GM12873 (cell line): ENCODE results near the gene ITLN1.

Experiments
- TF ChIP-seq, protein P1 (sequence below): IDR thresholded peaks from 2 replicates; pipeline ENCODE4 v1.5.1; 2012; ENCODE audit warnings: low read depth, mild to moderate bottlenecking, moderate library complexity, low read length, control low read depth; ENCODE audit not compliant: insufficient read depth; ENCODE audit errors: missing control alignments

ITLN1 gene

GRCh38 chr1:160868141-160868540, 16.8 kb downstream of the ITLN1 start:
- TF ChIP-seq, protein P1, sequence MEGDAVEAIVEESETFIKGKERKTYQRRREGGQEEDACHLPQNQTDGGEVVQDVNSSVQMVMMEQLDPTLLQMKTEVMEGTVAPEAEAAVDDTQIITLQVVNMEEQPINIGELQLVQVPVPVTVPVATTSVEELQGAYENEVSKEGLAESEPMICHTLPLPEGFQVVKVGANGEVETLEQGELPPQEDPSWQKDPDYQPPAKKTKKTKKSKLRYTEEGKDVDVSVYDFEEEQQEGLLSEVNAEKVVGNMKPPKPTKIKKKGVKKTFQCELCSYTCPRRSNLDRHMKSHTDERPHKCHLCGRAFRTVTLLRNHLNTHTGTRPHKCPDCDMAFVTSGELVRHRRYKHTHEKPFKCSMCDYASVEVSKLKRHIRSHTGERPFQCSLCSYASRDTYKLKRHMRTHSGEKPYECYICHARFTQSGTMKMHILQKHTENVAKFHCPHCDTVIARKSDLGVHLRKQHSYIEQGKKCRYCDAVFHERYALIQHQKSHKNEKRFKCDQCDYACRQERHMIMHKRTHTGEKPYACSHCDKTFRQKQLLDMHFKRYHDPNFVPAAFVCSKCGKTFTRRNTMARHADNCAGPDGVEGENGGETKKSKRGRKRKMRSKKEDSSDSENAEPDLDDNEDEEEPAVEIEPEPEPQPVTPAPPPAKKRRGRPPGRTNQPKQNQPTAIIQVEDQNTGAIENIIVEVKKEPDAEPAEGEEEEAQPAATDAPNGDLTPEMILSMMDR, result no peak

GRCh38 chr1:160866695-160867260, 18.2 kb downstream of the ITLN1 start:
- TF ChIP-seq, protein P1, result no peak

DNA sequence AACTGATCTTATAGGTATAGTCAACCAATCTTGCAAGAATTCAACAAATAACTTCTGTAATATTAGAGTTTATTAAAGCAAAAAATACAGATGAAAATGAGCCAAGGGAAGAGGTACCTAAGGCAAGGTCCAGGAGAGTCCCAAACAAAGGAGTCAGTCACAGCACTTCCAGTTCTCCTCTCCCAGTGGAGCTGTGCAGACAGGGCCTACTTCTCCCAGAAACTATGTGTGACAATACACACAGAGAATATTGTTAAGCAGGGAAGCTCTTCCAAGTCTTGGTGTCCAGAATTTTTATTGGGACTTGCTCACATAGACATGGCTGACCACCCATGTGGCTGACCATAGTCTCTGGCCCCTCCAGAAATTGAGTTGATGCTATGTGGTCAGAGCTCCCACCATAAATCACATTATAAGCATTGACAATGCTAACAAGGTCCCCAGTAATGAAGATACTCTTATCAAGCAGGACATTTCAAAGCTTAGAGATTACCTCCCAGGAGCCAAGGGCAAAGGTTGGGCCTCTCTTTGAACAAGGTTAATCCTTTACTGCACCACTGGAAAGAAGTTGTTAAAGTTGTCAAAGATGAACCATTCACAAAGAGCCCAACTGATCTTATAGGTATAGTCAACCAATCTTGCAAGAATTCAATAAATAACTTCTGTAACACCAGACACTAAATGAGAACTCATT, 18.8 kb downstream of the ITLN1 start:
- TF ChIP-seq, protein P1, result no peak

- TF ChIP-seq, protein P1, result no peak
Measured at GRCh38 chr1:160865337-160865736, 19.6 kb downstream of the ITLN1 start.

DNA sequence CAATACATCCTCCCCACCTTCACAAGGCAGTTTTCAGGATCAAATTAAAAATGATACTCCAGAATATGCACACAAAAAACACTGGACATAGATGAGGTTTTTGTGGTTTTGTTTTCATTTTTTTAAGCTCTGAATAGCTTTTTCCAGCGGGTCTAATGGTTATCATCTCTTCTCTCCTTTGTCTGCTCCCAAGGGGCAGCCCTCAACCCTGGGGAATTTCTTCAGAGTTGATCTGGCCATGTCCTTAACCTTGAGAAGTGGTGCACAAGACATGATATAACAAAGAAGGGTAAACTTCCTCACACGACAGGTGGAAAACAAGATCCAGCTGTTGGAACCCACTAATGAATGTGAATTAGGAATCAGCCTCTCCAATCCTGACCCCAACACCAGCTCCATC, 20.8 kb downstream of the ITLN1 start:
- TF ChIP-seq, protein P1, result no peak

GRCh38 chr1:160863774-160864131, 21.2 kb downstream of the ITLN1 start:
- TF ChIP-seq, protein P1, result no peak

DNA sequence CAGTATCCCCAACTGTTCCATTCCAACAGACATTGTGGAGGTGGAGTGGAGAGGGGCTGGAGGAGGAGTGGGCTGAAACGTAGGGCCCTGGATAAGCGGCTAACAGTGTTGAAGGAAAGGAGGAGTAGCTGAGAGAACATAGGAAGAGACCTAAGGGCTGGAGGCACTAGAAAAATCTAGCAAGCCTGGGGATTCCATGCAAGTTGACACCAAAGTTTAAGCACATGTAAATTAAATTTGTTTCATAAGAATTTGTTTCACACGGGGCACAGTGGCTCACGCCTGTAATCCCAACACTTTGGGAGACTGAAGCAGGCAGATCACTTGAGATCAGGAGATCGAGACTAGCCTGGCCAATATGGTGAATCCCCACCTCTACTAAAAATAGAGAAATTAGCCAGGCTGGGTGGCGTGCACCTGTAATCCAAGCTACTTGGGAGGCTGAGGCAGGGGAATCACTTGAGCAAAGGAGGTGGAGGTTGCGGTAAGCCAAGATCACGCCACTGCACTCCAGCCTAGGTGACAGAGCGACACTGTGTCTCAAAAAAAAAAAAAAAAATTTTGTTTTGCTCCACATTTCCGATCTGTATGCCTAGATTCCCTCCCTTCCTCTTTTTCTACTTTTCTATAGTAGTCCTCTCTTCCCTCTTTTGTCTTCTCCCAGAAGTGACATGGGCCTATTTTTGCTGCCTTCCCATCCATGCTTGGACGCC, 21.8 kb downstream of the ITLN1 start:
- TF ChIP-seq, protein P1, result no peak
